ENCODE measurements around the gene CCNJ. TPM values are rescaled to one million over a fixed set of nuclear protein-coding genes. Genes with fewer than 3 reads are reported as not detected.

Gene CCNJ
- 14.5 and 18.8 TPM in 2 replicates for total RNA-seq

GRCh38 chr10:96043033-96043892 is at the start of gene CCNJ:
Gene CCNJ (plus strand): TSS chr10:96043583. CDS start chr10:96044394, 811 bp downstream.

Other genes with a start within 250 kb of the CCNJ start
- 0.14 TPM in 1 of 2 replicates, not detected in the other for gene CC2D2B, start 135.6 kb upstream of the CCNJ start, total RNA-seq
- 23.9 and 29.8 TPM in 2 replicates for gene ZNF518A, start 86.7 kb downstream of the CCNJ start, total RNA-seq
- 3.4 and 10.6 TPM in 2 replicates for gene BLNK, start 228.0 kb downstream of the CCNJ start, total RNA-seq

All from nasal cavity respiratory epithelium epithelial cell of viscerocranial mucosa (primary cell).